Measurements from ENCODE around the gene SLC35D1.
"Not testable (repeated sequence)": the region's sequence is repeated elsewhere in the genome, so short reads cannot be mapped to it uniquely, and the experiment has no call there.

SLC35D1 gene
- 38.8 to 73.3 (median 61.3) reads per million in 9 experiments for total RNA-seq

- Mint-ChIP-seq H3K36me3 (ENCODE audit: insufficient read depth) (peaks cover 34% of the 10 kb centered on the region), H3K9me3 (no peaks in the 10 kb centered on the region), H3K27me3 (no peaks in the 10 kb centered on the region), H3K4me3 (peak within 1 kb of the TSS; percentile 85 to 91), H3K27ac (peak within 1 kb of the TSS; percentile 94 to 96), H3K4me1 (ENCODE audit: low read depth in 2 of 2) (peaks cover 17 to 34% of the 10 kb centered on the region in 2 donors)
- DNase-seq: peak; percentile 64 to 67 (median 66)
- peak; percentile 82 for ATAC-seq (replicated peaks)
These were observed at the start of gene SLC35D1 for GRCh38 chr1:67053785-67054772. TSS of gene SLC35D1 (minus strand) at chr1:67054148. CDS start at chr1:67054013, 135 bp downstream.

- no peak for DNase-seq
- Mint-ChIP-seq H3K27ac (no peak overlapping the region), H3K9me3 (no peaks in the 10 kb centered on the region), H3K4me3 (no peak overlapping the region), H3K4me1 (ENCODE audit: low read depth in 2 of 2) (no peaks in the 10 kb centered on the region), H3K27me3 (peaks cover 27 to 41% of the 10 kb centered on the region in 2 donors), H3K36me3 (ENCODE audit: insufficient read depth) (no peaks in the 10 kb centered on the region)
- ATAC-seq (replicated peaks): no peak
These were observed 49.6 kb upstream of the SLC35D1 start for GRCh38 chr1:67103548-67103947.

GRCh38 chr1:67100833-67101232, 46.9 kb upstream of the SLC35D1 start:
- Mint-ChIP-seq H3K9me3 (no peaks in the 10 kb centered on the region), H3K27me3 (peaks cover 25 to 49% of the 10 kb centered on the region in 2 donors), H3K36me3 (ENCODE audit: insufficient read depth) (no peaks in the 10 kb centered on the region), H3K27ac (no peak overlapping the region), H3K4me1 (ENCODE audit: low read depth in 2 of 2) (no peaks in the 10 kb centered on the region), H3K4me3 (no peak overlapping the region)
- ATAC-seq (replicated peaks) (no peak), DNase-seq (no peak)

- DNase-seq (no peak), ATAC-seq (replicated peaks) (no peak)
- H3K9me3 Mint-ChIP-seq: no peaks in the 10 kb centered on the region
- H3K27ac Mint-ChIP-seq: no peak overlapping the region
- no peaks in the 10 kb centered on the region for H3K4me1 Mint-ChIP-seq (ENCODE audit: low read depth in 2 of 2)
- peaks cover 17 to 42% of the 10 kb centered on the region in 2 donors for H3K27me3 Mint-ChIP-seq
- no peak overlapping the region for H3K4me3 Mint-ChIP-seq
- no peaks in the 10 kb centered on the region for H3K36me3 Mint-ChIP-seq (ENCODE audit: insufficient read depth)
These were observed 43.4 kb upstream of the SLC35D1 start for GRCh38 chr1:67097305-67097704.

GRCh38 chr1:67094191-67094590, 40.2 kb upstream of the SLC35D1 start:
- ATAC-seq (replicated peaks): no peak

GRCh38 chr1:67089685-67090208, 35.8 kb upstream of the SLC35D1 start:
- no peaks in the 10 kb centered on the region for H3K36me3 Mint-ChIP-seq (ENCODE audit: insufficient read depth)
- peaks cover 10 to 26% of the 10 kb centered on the region in 2 donors for H3K27me3 Mint-ChIP-seq
- DNase-seq (no peak), ATAC-seq (replicated peaks) (no peak)
- H3K4me1 Mint-ChIP-seq (ENCODE audit: low read depth in 2 of 2): no peaks in the 10 kb centered on the region
- H3K27ac Mint-ChIP-seq: no peak overlapping the region
- no peaks in the 10 kb centered on the region for H3K9me3 Mint-ChIP-seq
- no peak overlapping the region for H3K4me3 Mint-ChIP-seq

More at GRCh38 chr1:67094191-67094590, 40.2 kb upstream of the SLC35D1 start:
- Mint-ChIP-seq H3K4me1 (ENCODE audit: low read depth in 2 of 2) (no peaks in the 10 kb centered on the region), H3K27me3 (peaks cover 7 to 37% of the 10 kb centered on the region in 2 donors), H3K9me3 (no peaks in the 10 kb centered on the region), H3K36me3 (ENCODE audit: insufficient read depth) (no peaks in the 10 kb centered on the region), H3K27ac (no peak overlapping the region), H3K4me3 (no peak overlapping the region)
- no peak for DNase-seq

GRCh38 chr1:67088440-67088839, 34.5 kb upstream of the SLC35D1 start:
- Mint-ChIP-seq H3K4me1 (ENCODE audit: low read depth in 2 of 2) (no peaks in the 10 kb centered on the region), H3K36me3 (ENCODE audit: insufficient read depth) (no peaks in the 10 kb centered on the region), H3K27me3 (peaks cover 10 to 26% of the 10 kb centered on the region in 2 donors), H3K4me3 (no peak overlapping the region), H3K9me3 (no peaks in the 10 kb centered on the region), H3K27ac (no peak overlapping the region)
- no peak for ATAC-seq (replicated peaks)
- no peak for DNase-seq

- no peak overlapping the region for H3K4me3 Mint-ChIP-seq
These were observed 31.4 kb upstream of the SLC35D1 start for GRCh38 chr1:67085326-67085725.

GRCh38 chr1:67084765-67085318, 30.9 kb upstream of the SLC35D1 start:
- H3K27ac Mint-ChIP-seq: no peak overlapping the region
- no peak for DNase-seq
- no peaks in the 10 kb centered on the region for H3K9me3 Mint-ChIP-seq
- no peak for ATAC-seq (replicated peaks)
- H3K27me3 Mint-ChIP-seq: peaks cover 6 to 10% of the 10 kb centered on the region in 2 donors
- no peaks in the 10 kb centered on the region for H3K4me1 Mint-ChIP-seq (ENCODE audit: low read depth in 2 of 2)
- H3K4me3 Mint-ChIP-seq: no peak overlapping the region
- no peaks in the 10 kb centered on the region for H3K36me3 Mint-ChIP-seq (ENCODE audit: insufficient read depth)

More at GRCh38 chr1:67085326-67085725, 31.4 kb upstream of the SLC35D1 start:
- Mint-ChIP-seq H3K27ac (no peak overlapping the region), H3K36me3 (ENCODE audit: insufficient read depth) (no peaks in the 10 kb centered on the region), H3K27me3 (peaks cover 7 to 10% of the 10 kb centered on the region in 2 donors), H3K9me3 (no peaks in the 10 kb centered on the region), H3K4me1 (ENCODE audit: low read depth in 2 of 2) (no peaks in the 10 kb centered on the region)
- ATAC-seq (replicated peaks) (no peak), DNase-seq (no peak)

- no peak overlapping the region for H3K27ac Mint-ChIP-seq
- no peaks in the 10 kb centered on the region for H3K9me3 Mint-ChIP-seq
- no peaks in the 10 kb centered on the region for H3K27me3 Mint-ChIP-seq
- ATAC-seq (replicated peaks) (no peak), DNase-seq (no peak)
- H3K4me3 Mint-ChIP-seq: no peak overlapping the region
- no peaks in the 10 kb centered on the region for H3K36me3 Mint-ChIP-seq (ENCODE audit: insufficient read depth)
- no peaks in the 10 kb centered on the region for H3K4me1 Mint-ChIP-seq (ENCODE audit: low read depth in 2 of 2)
These were observed 24.3 kb upstream of the SLC35D1 start for GRCh38 chr1:67078291-67078690.

- DNase-seq (no peak), ATAC-seq (replicated peaks) (no peak)
- H3K4me3 Mint-ChIP-seq: no peak overlapping the region
- no peaks in the 10 kb centered on the region for H3K4me1 Mint-ChIP-seq (ENCODE audit: low read depth in 2 of 2)
- peaks cover 0 to 1% of the 10 kb centered on the region in 2 donors for H3K9me3 Mint-ChIP-seq
- peaks cover 0 to 4% of the 10 kb centered on the region in 2 donors for H3K27me3 Mint-ChIP-seq
- H3K27ac Mint-ChIP-seq: no peak overlapping the region
- no peaks in the 10 kb centered on the region for H3K36me3 Mint-ChIP-seq (ENCODE audit: insufficient read depth)
These were observed 23.6 kb upstream of the SLC35D1 start for GRCh38 chr1:67077593-67077992.

GRCh38 chr1:67072749-67073148, 18.8 kb upstream of the SLC35D1 start:
- Mint-ChIP-seq H3K27me3 (peaks cover 11 to 28% of the 10 kb centered on the region in 2 donors), H3K4me3 (no peak overlapping the region), H3K4me1 (ENCODE audit: low read depth in 2 of 2) (no peaks in the 10 kb centered on the region), H3K36me3 (ENCODE audit: insufficient read depth) (no peaks in the 10 kb centered on the region), H3K27ac (no peak overlapping the region), H3K9me3 (peaks cover 0 to 5% of the 10 kb centered on the region in 2 donors)
- ATAC-seq (replicated peaks): no peak
- no peak for DNase-seq

- not testable (repeated sequence) for DNase-seq; H3K9me3 Mint-ChIP-seq; H3K4me3 Mint-ChIP-seq; H3K4me1 Mint-ChIP-seq (ENCODE audit: low read depth in 2 of 2); ATAC-seq (replicated peaks); H3K36me3 Mint-ChIP-seq (ENCODE audit: insufficient read depth); H3K27ac Mint-ChIP-seq
- peaks cover 18 to 43% of the 10 kb centered on the region in 2 donors for H3K27me3 Mint-ChIP-seq
These were observed 13.7 kb upstream of the SLC35D1 start for GRCh38 chr1:67067655-67068054.
